Activated CD8-positive, alpha-beta T cell treated with anti-CD3 and anti-CD28 coated beads for 36 hours (primary cell): ENCODE measurements around the gene F8A1. TPM values are rescaled to one million over a fixed set of nuclear protein-coding genes. Genes with fewer than 3 reads are reported as not detected.
A peak's percentile ranks its signal among the peaks of the same experiment; 100 is the strongest.
"Not testable (repeated sequence)": the region's sequence is repeated elsewhere in the genome, so short reads cannot be mapped to it uniquely, and the experiment has no call there.

Experiments used
- ATAC-seq: fragments of 200-7000 bp; cut with Tn5 transposase; one replicate; pipeline ENCODE4 v1.10.0; 2021; ENCODE audit warnings: mild to moderate bottlenecking, moderate library complexity
- CTCF ChIA-PET: fragments of 350-600 bp; sonication (Branson Sonifier 250); formaldehyde crosslinking; loops from one replicate; lab custom pipeline; 2021; ENCODE audit warnings: antibody characterized with exemption; lab: Charles Lee
- POLR2A ChIA-PET: fragments of 350-600 bp; sonication (Branson Sonifier 250); formaldehyde crosslinking; loops from one replicate; lab custom pipeline; 2021; ENCODE audit warnings: antibody characterized with exemption; lab: Charles Lee
- DNase-seq: peaks from one replicate; pipeline ENCODE4 v3.0.0-alpha.2; 2020
- H3K27ac Mint-ChIP-seq: one replicate; pipeline ENCODE4 v1.8.0; 2021; ENCODE audit warnings: mild to moderate bottlenecking, mixed read lengths
- H3K27me3 Mint-ChIP-seq: one replicate; pipeline ENCODE4 v1.8.0; 2021; ENCODE audit warnings: mixed read lengths
- H3K36me3 Mint-ChIP-seq: one replicate; pipeline ENCODE4 v1.8.0; 2021; ENCODE audit warnings: low read depth, mixed read lengths
- H3K4me1 Mint-ChIP-seq: one replicate; pipeline ENCODE4 v1.8.0; 2021; ENCODE audit warnings: low read depth, mixed read lengths
- H3K4me3 Mint-ChIP-seq: one replicate; pipeline ENCODE4 v1.8.0; 2021; ENCODE audit warnings: mild to moderate bottlenecking, moderate library complexity, mixed read lengths
- H3K9me3 Mint-ChIP-seq: one replicate; pipeline ENCODE4 v1.8.0; 2021; ENCODE audit warnings: mixed read lengths
- intact Hi-C: fragments of 100-400 bp; cut with micrococcal nuclease; formaldehyde crosslinking; loops from one replicate; pipeline ENCODE4 v1.10.0; 2022
- total RNA-seq, 2 experiments: library from RNA; stranded (reverse); gene quantifications; one replicate each; pipeline ENCODE4 v1.2.3, GENCODE V29; 2021
- TF ChIP-seq, protein P1 (sequence below): fragments of 200-600 bp; IDR thresholded peaks from one replicate; pipeline ENCODE4 v1.8.0; 2022; ENCODE audit warnings: antibody characterized with exemption, mild to moderate bottlenecking

F8A1 gene
- total RNA-seq, 2 experiments from 2014 or later, result 38.2 to 40.6 TPM

DNA sequence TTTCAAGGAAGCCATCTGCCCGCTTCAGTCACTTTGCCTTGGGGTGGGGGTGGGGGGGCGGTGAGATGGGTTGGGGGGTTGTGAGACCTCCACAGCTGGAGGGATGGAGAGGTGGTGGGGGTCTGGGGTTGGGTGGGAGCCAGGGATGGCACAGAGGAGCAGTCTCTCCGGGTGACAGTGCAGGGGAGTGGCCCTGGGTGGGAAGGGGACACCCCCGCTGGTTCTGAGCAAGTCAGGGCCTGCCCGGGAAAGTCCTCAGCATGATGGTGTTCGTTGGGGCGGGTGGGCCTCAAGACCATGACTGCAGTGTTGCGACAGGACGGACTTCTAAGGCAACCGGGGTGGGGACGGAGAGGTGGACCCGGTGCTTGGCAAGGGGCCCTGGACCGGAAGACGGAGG, 606 bp upstream of the F8A1 start:
- DNase-seq, intact Hi-C loops, H3K4me1 Mint-ChIP-seq, CTCF ChIA-PET, POLR2A ChIA-PET, H3K27ac Mint-ChIP-seq, H3K4me3 Mint-ChIP-seq, H3K36me3 Mint-ChIP-seq, H3K27me3 Mint-ChIP-seq, H3K9me3 Mint-ChIP-seq: not testable (repeated sequence)
- peak; percentile 25 for ATAC-seq

DNA sequence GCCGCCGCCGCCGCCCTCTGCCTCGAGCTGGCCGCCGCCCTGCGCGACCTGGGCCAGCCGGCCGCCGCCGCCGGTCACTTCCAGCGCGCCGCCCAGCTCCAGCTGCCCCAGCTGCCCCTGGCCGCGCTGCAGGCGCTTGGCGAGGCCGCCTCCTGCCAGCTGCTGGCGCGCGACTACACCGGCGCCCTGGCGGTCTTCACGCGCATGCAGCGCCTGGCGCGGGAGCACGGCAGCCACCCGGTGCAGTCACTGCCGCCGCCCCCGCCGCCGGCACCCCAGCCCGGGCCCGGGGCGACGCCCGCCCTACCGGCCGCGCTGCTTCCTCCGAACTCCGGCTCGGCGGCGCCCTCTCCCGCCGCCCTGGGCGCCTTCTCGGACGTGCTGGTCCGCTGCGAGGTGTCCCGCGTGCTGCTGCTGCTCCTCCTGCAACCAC, 650 bp downstream of the F8A1 start:
- POLR2A ChIA-PET, DNase-seq, H3K9me3 Mint-ChIP-seq, H3K36me3 Mint-ChIP-seq, intact Hi-C loops, H3K27me3 Mint-ChIP-seq, H3K4me1 Mint-ChIP-seq, H3K27ac Mint-ChIP-seq, H3K4me3 Mint-ChIP-seq, CTCF ChIA-PET: not testable (repeated sequence)
- ATAC-seq, result peak; percentile 56

DNA sequence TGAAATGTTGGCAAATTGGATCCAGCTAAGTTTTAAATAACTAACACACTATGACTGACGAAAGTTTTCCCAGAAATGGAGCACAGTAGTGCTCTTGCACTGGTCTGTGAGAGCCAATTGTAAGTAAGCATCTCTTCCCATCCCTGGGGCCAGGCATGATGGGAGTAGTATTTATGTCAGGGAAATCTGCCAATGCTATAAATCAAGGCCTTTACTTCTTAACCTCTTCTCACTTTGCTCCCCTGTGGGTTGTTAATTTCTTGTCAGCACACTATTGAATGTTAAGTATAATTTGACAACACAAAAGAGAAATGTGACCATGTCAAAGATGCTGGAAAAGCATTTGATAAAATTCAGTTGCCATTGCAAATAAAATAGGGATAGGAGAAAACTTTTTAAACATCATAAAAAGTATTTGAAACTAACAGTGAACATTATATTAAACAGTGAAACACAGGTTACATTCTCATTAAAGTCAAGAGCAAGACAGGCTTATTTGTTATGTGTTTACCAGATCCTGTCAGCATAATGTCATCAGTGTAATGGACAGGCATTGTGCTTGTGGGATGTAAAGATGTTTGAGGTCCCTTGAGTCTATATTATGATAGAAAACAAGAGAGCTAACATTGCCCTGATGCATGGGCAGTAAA, 5.0 kb downstream of the F8A1 start:
- no peaks in the 10 kb centered on the region for H3K27me3 Mint-ChIP-seq
- ChIA-PET POLR2A (no interaction called here), CTCF (no interaction called here)
- DNase-seq (no peak), ATAC-seq (no peak)
- H3K4me3 Mint-ChIP-seq, result no peak overlapping the region
- no peaks in the 10 kb centered on the region for H3K9me3 Mint-ChIP-seq
- no peak overlapping the region for H3K27ac Mint-ChIP-seq
- H3K4me1 Mint-ChIP-seq, result peaks cover 4% of the 10 kb centered on the region
- H3K36me3 Mint-ChIP-seq, result no peaks in the 10 kb centered on the region
- TF ChIP-seq, protein P1, sequence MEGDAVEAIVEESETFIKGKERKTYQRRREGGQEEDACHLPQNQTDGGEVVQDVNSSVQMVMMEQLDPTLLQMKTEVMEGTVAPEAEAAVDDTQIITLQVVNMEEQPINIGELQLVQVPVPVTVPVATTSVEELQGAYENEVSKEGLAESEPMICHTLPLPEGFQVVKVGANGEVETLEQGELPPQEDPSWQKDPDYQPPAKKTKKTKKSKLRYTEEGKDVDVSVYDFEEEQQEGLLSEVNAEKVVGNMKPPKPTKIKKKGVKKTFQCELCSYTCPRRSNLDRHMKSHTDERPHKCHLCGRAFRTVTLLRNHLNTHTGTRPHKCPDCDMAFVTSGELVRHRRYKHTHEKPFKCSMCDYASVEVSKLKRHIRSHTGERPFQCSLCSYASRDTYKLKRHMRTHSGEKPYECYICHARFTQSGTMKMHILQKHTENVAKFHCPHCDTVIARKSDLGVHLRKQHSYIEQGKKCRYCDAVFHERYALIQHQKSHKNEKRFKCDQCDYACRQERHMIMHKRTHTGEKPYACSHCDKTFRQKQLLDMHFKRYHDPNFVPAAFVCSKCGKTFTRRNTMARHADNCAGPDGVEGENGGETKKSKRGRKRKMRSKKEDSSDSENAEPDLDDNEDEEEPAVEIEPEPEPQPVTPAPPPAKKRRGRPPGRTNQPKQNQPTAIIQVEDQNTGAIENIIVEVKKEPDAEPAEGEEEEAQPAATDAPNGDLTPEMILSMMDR, result no peak
- intact Hi-C loops, result no loop called here

DNA sequence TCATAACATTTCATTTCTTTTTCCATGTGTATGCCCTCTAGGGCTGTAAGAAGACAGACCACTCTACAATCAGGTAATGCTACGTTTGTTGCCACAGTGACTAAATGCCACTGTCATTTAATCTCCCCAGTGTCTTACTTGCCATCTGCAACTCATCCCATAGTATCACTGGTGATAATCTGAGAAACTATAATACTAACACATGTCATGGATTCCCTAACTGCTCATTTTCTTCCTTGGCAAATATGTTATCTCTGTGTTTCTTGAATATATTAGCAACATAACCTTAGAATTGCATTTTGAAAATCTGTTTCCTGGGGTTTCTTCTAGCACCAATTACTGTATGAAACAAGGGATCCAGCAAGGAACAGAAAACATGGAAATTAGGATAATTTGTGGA, 6.1 kb downstream of the F8A1 start:
- no peak overlapping the region for H3K27ac Mint-ChIP-seq
- ChIA-PET CTCF (no interaction called here), POLR2A (no interaction called here)
- TF ChIP-seq, protein P1, result no peak
- no peaks in the 10 kb centered on the region for H3K9me3 Mint-ChIP-seq
- DNase-seq, result no peak
- intact Hi-C loops, result no loop called here
- H3K4me3 Mint-ChIP-seq, result no peak overlapping the region
- peaks cover 4% of the 10 kb centered on the region for H3K4me1 Mint-ChIP-seq
- ATAC-seq, result no peak
- no peaks in the 10 kb centered on the region for H3K36me3 Mint-ChIP-seq
- no peaks in the 10 kb centered on the region for H3K27me3 Mint-ChIP-seq

DNA sequence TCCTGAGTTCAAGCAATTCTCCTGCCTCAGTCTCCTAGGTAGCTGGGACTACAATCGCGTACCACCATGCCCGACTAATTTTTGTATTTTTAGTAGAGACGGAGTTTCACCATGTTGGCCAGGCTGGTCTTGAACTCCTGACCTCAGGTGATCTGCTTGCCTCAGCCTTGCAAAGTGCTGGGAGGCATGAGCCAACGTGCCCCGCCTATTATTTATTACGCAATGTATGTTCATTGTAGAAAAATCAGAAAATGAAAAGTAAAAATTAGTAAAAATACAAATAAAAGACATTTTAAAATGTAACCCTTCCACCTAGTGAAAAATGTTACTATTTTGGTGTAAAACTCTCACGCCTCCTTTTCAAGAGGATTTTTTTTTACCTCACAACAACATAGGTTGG, 14.2 kb downstream of the F8A1 start:
- DNase-seq, result no peak
- no peaks in the 10 kb centered on the region for H3K4me1 Mint-ChIP-seq
- H3K27me3 Mint-ChIP-seq, result peaks cover 2% of the 10 kb centered on the region
- ATAC-seq, result no peak
- intact Hi-C loops, result no loop called here
- H3K36me3 Mint-ChIP-seq, result no peaks in the 10 kb centered on the region
- no peaks in the 10 kb centered on the region for H3K9me3 Mint-ChIP-seq
- TF ChIP-seq, protein P1, result no peak
- CTCF ChIA-PET, result interaction anchor here (3.6 kb wide), 1 partner anchor 17 kb away, joined by 13 read pairs; no protein-coding TSS in a partner anchor
- no peak overlapping the region for H3K4me3 Mint-ChIP-seq
- no peak overlapping the region for H3K27ac Mint-ChIP-seq
- POLR2A ChIA-PET, result no interaction called here

DNA sequence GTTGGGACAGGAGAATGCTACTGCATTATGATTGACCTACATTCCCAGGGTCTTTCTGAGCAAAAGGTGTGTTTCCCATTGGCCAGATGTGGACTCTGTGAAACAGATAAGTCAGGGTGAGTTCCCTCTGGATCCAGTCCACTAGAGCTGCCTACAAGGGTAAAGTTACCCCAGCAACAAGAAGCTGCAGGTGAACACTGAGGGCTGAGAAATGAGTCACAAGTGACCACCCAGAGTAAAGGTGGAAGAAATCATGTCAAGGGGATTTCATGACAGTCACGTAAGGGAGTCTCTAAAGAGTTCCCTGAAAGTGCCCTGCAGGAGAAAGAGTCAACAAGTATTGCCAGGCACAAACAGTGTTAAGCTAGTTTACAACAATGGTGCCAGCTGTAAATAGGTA, 16.3 kb downstream of the F8A1 start:
- Mint-ChIP-seq H3K4me3 (no peak overlapping the region), H3K4me1 (no peaks in the 10 kb centered on the region)

More for the DNA sequence above, 16.3 kb downstream of the F8A1 start:
- no peak for DNase-seq
- H3K9me3 Mint-ChIP-seq, result no peaks in the 10 kb centered on the region
- peaks cover 2% of the 10 kb centered on the region for H3K27me3 Mint-ChIP-seq
- no peak overlapping the region for H3K27ac Mint-ChIP-seq
- no peak for ATAC-seq
- H3K36me3 Mint-ChIP-seq, result no peaks in the 10 kb centered on the region
- POLR2A ChIA-PET, result no interaction called here
- intact Hi-C loops, result no loop called here
- TF ChIP-seq, protein P1, result no peak
- CTCF ChIA-PET, result interaction anchor here (3.6 kb wide), 1 partner anchor 15 kb away, joined by 13 read pairs; no protein-coding TSS in a partner anchor
